Measurements from ENCODE around the gene PHF21A.

DNA sequence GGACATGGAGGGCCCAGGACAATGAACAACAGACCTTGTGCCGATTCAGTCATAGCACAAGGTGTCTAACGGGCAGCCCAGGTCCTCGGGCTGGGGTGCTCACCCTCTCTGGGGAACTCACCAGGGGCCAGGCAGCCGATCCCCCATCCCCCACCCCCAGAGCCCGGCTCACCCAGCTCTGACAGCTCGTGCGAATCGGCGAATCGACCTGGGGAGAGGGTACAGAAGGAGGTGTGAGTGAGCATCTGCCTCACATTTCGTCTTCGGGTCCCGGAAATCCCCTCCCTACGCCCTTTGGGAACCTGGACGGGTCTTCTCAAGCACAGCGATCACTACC lies 204.0 kb downstream of the PHF21A start:
- TF ChIP-seq, protein P1, sequence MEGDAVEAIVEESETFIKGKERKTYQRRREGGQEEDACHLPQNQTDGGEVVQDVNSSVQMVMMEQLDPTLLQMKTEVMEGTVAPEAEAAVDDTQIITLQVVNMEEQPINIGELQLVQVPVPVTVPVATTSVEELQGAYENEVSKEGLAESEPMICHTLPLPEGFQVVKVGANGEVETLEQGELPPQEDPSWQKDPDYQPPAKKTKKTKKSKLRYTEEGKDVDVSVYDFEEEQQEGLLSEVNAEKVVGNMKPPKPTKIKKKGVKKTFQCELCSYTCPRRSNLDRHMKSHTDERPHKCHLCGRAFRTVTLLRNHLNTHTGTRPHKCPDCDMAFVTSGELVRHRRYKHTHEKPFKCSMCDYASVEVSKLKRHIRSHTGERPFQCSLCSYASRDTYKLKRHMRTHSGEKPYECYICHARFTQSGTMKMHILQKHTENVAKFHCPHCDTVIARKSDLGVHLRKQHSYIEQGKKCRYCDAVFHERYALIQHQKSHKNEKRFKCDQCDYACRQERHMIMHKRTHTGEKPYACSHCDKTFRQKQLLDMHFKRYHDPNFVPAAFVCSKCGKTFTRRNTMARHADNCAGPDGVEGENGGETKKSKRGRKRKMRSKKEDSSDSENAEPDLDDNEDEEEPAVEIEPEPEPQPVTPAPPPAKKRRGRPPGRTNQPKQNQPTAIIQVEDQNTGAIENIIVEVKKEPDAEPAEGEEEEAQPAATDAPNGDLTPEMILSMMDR (IDR thresholded peaks at IDR 0.05; ENCODE audit: low read depth, low read length): no peak
- no peak for TF ChIP-seq EZH2phosphoT487 (IDR thresholded peaks at IDR 0.05; ENCODE audit: low read depth)

Measured in OCI-LY3 (cell line).